ENCODE measurements around the gene FRMPD4. TPM values are rescaled to one million over a fixed set of nuclear protein-coding genes. Genes with fewer than 3 reads are reported as not detected.

FRMPD4 gene
- total and polyA plus RNA-seq, 9 donors, result 0.01 to 0.20 (median 0.05) TPM; not detected in 6

- H3K36me3 ChIP-seq, result no peaks in the 10 kb centered on the region
- no peaks in the 10 kb centered on the region for H3K4me1 ChIP-seq (ENCODE audit: insufficient read depth)
- H3K4me3 ChIP-seq, result no peak overlapping the region
- no peaks in the 10 kb centered on the region for H3K9me3 ChIP-seq
- no peaks in the 10 kb centered on the region for H3K27me3 ChIP-seq
- no peak for TF ChIP-seq POLR2A (IDR thresholded peaks at IDR 0.05)
- no peak for TF ChIP-seq EP300 (IDR thresholded peaks at IDR 0.05)
- no peak for TF ChIP-seq CTCF (IDR thresholded peaks at IDR 0.05)
- intact Hi-C loops (cut with DNase I), result no loop called here
- no peak for DNase-seq
- no peak overlapping the region for H3K27ac ChIP-seq
Observed at GRCh38 chrX:12237131-12237530, 98.9 kb downstream of the FRMPD4 start.

GRCh38 chrX:12237771-12238170 is 99.5 kb downstream of the FRMPD4 start:
- no peak for DNase-seq
- H3K36me3 ChIP-seq, result no peaks in the 10 kb centered on the region
- H3K4me3 ChIP-seq, result no peak overlapping the region
- H3K9me3 ChIP-seq, result no peaks in the 10 kb centered on the region
- H3K27me3 ChIP-seq, result no peaks in the 10 kb centered on the region
- intact Hi-C loops (cut with DNase I), result no loop called here
- H3K27ac ChIP-seq, result no peak overlapping the region
- WGBS, 3 donors, result 79 to 81% (median 80%) methylated on average over 2 of the region's 2 CpGs
- TF ChIP-seq CTCF (IDR thresholded peaks at IDR 0.05), result no peak
- no peak for TF ChIP-seq EP300 (IDR thresholded peaks at IDR 0.05)
- no peak for TF ChIP-seq POLR2A (IDR thresholded peaks at IDR 0.05)
- no peaks in the 10 kb centered on the region for H3K4me1 ChIP-seq (ENCODE audit: insufficient read depth)

GRCh38 chrX:12239356-12240082 is 101.2 kb downstream of the FRMPD4 start:
- H3K4me1 ChIP-seq (ENCODE audit: insufficient read depth), result no peaks in the 10 kb centered on the region
- no peak overlapping the region for H3K27ac ChIP-seq
- TF ChIP-seq POLR2A (IDR thresholded peaks at IDR 0.05), result no peak
- no peak for TF ChIP-seq EP300 (IDR thresholded peaks at IDR 0.05)
- no peak for TF ChIP-seq CTCF (IDR thresholded peaks at IDR 0.05)
- 64 to 79% (median 75%) methylated on average over 5 of the region's 5 CpGs for WGBS, 3 donors
- no peaks in the 10 kb centered on the region for H3K9me3 ChIP-seq
- H3K4me3 ChIP-seq, result no peak overlapping the region
- H3K36me3 ChIP-seq, result no peaks in the 10 kb centered on the region
- DNase-seq, result no peak
- no peaks in the 10 kb centered on the region for H3K27me3 ChIP-seq
- intact Hi-C loops (cut with DNase I), result no loop called here

DNA sequence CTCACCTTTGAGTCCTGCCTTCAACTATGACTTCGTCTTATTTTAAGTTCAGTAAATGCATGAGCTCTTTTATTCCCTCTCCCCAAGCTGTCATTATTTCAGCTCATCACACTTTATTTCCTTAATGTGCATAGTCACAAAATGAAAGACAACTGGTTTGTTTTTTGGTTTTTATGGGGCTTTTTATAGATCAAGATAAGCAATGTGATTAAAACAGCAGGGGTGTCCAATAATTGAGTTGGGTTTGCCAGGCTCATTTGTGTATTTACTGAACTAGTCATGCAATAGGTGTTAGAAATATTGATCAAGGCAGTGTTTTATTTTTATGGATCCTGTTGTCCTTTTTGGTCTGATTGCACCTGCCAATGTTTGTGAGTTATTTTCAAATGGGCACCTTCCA is 102.2 kb downstream of the FRMPD4 start:
- no peaks in the 10 kb centered on the region for H3K9me3 ChIP-seq
- no peaks in the 10 kb centered on the region for H3K36me3 ChIP-seq
- intact Hi-C loops (cut with DNase I), result no loop called here
- H3K27ac ChIP-seq, result no peak overlapping the region
- TF ChIP-seq CTCF (IDR thresholded peaks at IDR 0.05) (no peak), EP300 (IDR thresholded peaks at IDR 0.05) (no peak)
- 78 to 88% (median 84%) methylated on average over 1 of the region's 1 CpG for WGBS, 3 donors
- no peaks in the 10 kb centered on the region for H3K27me3 ChIP-seq
- no peak for DNase-seq
- H3K4me1 ChIP-seq (ENCODE audit: insufficient read depth), result no peaks in the 10 kb centered on the region
- H3K4me3 ChIP-seq, result no peak overlapping the region
